HG03025 (cell line): Measurements from ENCODE around the gene TNNI3K.
"Not testable (repeated sequence)": the region's sequence is repeated elsewhere in the genome, so short reads cannot be mapped to it uniquely, and the experiment has no call there.

Experiments used
- ATAC-seq: cut with Tn5 transposase; IDR thresholded peaks from one replicate; pipeline ENCODE4 v1.9.1; 2021; ENCODE audit warnings: mild to moderate bottlenecking, moderate library complexity; ENCODE audit not compliant: unreplicated experiment, low FRiP score

The TNNI3K gene, protein sequence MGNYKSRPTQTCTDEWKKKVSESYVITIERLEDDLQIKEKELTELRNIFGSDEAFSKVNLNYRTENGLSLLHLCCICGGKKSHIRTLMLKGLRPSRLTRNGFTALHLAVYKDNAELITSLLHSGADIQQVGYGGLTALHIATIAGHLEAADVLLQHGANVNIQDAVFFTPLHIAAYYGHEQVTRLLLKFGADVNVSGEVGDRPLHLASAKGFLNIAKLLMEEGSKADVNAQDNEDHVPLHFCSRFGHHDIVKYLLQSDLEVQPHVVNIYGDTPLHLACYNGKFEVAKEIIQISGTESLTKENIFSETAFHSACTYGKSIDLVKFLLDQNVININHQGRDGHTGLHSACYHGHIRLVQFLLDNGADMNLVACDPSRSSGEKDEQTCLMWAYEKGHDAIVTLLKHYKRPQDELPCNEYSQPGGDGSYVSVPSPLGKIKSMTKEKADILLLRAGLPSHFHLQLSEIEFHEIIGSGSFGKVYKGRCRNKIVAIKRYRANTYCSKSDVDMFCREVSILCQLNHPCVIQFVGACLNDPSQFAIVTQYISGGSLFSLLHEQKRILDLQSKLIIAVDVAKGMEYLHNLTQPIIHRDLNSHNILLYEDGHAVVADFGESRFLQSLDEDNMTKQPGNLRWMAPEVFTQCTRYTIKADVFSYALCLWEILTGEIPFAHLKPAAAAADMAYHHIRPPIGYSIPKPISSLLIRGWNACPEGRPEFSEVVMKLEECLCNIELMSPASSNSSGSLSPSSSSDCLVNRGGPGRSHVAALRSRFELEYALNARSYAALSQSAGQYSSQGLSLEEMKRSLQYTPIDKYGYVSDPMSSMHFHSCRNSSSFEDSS

DNA sequence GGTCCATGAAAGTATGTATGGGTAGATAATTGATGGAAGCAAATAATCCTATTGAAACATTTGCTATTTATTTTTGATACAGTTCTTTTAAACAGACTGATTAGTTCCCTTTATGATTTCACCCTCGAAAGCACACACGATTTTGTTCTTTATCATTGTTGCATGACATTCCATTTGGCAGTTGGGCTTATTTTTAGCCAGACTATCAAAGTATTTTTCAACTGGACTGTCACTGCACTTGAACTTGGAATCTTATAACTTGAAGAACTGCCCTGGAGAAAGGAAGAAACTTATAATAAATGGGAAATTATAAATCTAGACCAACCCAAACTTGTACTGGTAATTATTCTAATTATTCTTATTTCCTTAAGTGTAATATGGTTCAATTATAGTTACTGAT lies at the start of gene TNNI3K:
TSS of gene TNNI3K (plus strand) at position 235 of the 400 bp plus-strand sequence. CDS start at position 300, 65 bp downstream.
- no peak for ATAC-seq

DNA sequence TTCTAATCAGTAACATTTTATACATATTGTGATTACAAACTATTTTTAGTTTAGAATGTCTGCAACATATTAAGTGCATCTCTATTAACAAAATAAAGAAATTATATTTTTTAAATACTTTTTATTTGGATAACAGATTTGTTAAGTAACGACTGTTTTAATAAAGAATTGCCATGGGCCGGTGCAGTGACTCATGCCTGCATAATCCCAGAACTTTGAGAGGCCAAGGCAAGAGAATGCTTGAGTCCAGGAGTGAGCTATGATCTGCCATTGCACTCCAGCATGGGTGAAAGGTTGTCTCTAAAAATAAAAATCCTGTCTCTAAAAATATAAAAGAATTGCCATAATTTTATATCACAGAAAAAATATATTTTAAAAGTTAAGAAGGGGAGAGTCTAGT lies 41.3 kb upstream of the TNNI3K start:
- ATAC-seq, result no peak

DNA sequence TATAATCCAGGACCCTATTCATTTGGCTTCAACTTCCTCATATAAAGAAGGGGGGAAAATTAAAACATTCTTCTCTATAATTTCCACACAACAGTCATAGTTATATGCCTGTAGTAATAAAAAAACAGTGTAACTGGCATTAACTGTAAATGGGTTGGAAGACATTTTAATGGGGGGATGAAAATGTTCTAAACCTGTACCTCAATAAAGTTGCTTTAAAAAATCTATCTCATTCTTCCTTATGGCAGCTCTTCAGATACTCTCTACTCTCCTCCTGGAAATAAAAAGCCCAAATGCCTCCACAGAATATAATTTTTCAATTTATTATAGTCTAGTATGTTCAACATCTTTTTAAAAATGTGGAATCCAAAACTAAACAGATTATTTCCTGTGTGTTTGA lies 39.8 kb upstream of the TNNI3K start:
- ATAC-seq, result no peak

- no peak for ATAC-seq
Measured at GRCh38 chr1:74197255-74197654, 37.9 kb upstream of the TNNI3K start.

DNA sequence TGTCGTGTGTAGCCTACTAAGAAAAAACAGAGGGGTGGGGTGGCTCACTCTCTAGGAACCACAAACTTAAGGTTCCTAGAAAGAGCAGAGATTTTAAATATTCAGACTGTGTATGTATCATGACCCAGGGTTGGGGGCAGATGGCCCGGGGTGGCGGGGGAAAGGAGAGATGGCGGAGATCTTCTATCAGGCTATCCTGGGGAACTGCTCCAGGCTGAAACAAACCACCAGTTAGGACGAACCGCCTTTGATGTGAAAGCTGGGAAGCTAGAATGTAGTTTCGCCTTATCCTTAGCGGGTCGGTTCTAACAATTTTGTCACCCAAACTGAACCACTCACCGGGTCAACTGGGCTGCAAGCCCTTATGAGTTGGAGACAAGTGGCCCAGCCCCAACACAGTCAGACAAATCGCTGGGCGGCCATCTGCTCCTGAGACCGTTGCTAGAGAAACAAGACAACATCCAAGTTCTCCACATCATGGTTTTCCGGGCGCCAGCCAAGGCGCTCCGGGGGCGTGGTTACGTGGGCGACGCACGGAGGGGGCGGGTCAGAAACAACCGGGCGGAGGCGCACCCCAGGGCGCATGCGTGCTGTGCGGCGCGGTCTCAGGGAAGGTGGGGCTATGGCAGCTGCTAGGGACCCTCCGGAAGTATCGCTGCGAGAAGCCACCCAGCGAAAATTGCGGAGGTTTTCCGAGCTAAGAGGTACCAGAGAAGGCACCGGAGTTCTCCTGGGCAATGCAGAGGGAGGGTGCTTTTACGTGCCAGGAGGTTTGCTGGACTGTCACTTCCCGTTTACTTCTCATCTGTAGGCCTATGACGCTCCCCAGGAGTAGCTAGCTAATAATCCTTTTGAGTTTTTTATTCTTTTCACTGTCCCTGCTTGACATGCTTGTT lies 37.3 kb upstream of the TNNI3K start, which contains the start of the genes FPGT and LRRIQ3:
TSS of gene FPGT (plus strand) at position 586 of the 896 bp plus-strand sequence. CDS start at position 623, 37 bp downstream.
TSS of gene LRRIQ3 (minus strand) at position 520 of the 896 bp plus-strand sequence. CDS start 14,492 bp downstream, outside the sequence.
- ATAC-seq, result peak; percentile 96

GRCh38 chr1:74199504-74199903 lies 35.7 kb upstream of the TNNI3K start:
- no peak for ATAC-seq

DNA sequence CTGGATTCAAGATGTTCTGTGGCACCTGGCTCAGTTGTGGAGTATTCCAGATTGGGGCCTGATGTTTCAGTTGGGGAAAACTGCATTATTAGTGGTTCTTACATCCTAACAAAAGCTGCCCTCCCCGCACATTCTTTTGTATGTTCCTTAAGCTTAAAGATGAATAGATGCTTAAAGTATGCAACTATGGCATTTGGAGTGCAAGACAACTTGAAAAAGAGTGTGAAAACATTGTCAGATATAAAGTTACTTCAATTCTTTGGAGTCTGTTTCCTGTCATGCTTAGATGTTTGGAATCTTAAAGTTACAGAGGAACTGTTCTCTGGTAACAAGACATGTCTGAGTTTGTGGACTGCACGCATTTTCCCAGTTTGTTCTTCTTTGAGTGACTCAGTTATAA lies 29.9 kb upstream of the TNNI3K start:
- no peak for ATAC-seq

- no peak for ATAC-seq
Measured at GRCh38 chr1:74215229-74215628, 20.0 kb upstream of the TNNI3K start.

- ATAC-seq, result no peak
Measured at GRCh38 chr1:74222701-74223100, 12.5 kb upstream of the TNNI3K start.

DNA sequence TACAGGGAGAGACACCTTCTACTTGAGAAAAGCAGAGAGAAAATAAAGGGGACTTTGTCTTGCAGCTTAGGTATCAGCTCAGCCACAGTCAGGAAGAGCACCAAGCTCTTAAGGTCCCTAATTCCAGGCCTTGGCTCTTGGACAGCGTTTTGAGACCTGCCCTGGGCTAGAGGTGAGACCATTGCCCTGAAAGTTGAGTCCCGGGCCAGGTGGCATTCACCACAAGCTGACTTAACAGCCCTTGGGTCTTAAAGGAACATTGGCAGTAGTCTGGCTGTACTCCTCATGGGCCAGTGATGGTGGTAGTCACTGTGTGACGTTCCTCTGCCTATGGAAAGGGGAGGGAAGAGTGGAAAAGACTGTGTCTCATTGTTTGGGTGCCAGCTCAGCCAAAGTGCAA lies 11.7 kb upstream of the TNNI3K start:
- no peak for ATAC-seq

- no peak for ATAC-seq
Measured at GRCh38 chr1:74236440-74236839, 1.3 kb downstream of the TNNI3K start.

GRCh38 chr1:74237035-74237434 lies 1.8 kb downstream of the TNNI3K start:
- ATAC-seq, result no peak

- no peak for ATAC-seq
Measured at GRCh38 chr1:74237787-74238186, 2.6 kb downstream of the TNNI3K start.

DNA sequence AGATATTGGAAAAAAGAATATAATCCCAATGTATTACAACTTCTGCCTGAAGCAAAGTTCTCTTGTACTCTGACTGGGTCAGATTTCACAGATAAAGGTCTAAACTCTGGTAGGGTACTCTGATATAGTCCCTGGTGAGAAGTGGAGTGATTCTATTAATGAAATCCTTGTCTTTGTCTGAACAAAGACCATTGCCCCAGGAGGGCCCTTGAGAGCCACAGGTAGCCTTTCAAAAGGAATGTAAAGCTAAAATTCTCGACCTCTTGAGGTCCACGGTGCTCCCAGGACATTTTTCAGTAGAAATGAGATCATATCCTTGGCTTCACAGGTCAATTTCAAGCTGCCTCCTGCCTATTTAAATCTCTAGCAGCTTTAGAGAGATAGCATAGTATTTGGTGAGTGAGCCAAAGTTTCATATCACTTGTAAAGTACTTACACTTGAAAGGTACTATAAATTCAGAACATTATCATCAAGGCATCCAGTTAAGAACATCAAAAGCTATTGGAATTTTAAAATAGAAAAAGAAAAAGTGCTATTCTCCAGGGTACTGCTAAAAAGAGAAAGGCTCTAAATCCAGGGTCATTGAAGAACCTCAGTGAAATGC lies 10.1 kb downstream of the TNNI3K start:
- ATAC-seq, result no peak

GRCh38 chr1:74246315-74246714 lies 11.1 kb downstream of the TNNI3K start:
- no peak for ATAC-seq

DNA sequence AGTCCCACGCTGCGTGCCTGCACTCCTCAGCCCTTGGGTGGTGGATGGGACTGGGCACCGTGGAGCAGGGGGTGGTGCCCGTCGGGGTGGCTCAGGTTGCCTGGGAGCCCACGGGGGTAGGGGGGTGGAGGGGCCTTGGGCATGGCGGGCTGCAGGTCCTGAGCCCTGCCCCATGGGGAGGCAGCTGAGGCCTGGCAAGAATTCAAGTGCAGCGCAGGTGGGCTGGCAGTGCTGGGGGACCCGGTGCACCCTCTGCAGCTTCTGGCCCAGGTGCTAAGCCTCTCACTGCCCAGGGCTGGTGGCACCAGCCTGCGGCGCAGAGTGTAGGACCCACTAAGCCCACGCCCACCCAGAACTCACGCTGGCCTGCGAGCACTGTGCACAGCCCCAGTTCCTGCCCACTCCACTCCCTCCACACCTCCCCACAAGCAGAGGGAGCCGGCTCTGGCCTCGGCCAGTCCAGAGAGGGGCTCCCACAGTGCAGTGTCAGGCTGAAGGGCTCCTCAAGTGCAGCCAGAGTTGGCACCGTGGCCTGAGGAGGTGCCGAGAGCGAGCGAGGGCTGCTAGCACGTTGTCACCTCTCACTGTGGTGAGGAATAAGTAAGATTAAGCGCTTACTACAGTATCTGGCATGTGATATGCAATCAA lies 12.8 kb downstream of the TNNI3K start:
- ATAC-seq, result no peak

- ATAC-seq, result not testable (repeated sequence)
Measured at GRCh38 chr1:74253243-74253824, 18.1 kb downstream of the TNNI3K start.

GRCh38 chr1:74266001-74266400 lies 30.8 kb downstream of the TNNI3K start:
- ATAC-seq, result no peak

GRCh38 chr1:74271503-74271902 lies 36.3 kb downstream of the TNNI3K start:
- no peak for ATAC-seq
